Fibroblast of the conjunctiva (primary cell): ENCODE results near the gene FAM217B.
A peak's percentile ranks its signal among the peaks of the same experiment; 100 is the strongest.
"Not testable (repeated sequence)": the region's sequence is repeated elsewhere in the genome, so short reads cannot be mapped to it uniquely, and the experiment has no call there.

ENCODE experiments used
- DNase-seq: peaks from one replicate; pipeline ENCODE4 v3.0.0-alpha.2; 2010; ENCODE audit warnings: low read depth

The FAM217B gene

GRCh38 chr20:59938696-59939051 lies 1.5 kb upstream of the FAM217B start:
- DNase-seq, result no peak

DNA sequence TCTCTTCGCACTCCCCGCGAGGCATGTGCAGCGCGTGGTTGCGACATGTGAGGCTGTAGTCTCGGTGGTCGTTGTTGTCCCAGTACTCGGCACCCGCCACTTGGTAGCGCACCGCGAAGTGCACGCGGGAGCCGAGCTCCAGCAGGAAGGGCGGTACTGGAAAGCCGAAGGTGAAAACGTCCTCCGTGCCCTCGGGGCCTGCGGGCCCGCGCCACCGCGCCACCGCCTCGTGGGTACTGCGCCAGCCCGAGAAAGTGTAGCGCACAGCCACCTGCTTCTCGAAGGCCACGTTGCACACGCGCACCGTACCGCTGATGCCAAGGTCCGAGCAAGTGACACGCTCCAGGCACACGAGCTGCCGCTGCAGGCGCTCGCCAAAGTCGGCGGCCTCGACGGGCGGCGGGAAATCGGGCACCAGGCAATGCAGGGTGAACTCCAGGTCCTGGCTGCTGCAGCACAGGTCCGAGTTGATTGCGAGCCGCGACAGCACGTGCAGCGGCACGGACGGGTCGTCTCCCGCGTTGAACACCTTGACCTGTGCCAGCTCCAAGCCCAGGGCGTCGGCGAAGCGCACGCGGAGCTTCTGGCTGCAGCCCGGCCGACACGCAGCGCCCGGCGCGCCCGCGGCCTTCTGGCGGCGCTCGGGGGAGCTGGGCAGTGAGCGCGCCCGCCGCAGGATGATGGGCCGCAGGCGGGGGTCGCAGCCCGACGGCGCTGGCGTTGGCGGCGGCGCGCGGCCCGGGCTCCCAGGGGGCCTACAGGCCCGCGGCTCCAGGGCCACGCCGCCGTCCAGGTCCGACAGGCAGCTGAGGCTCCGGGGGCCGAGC lies 924 bp upstream of the FAM217B start:
- no peak for DNase-seq

GRCh38 chr20:59939879-59940128 lies 385 bp upstream of the FAM217B start:
- no peak for DNase-seq

DNA sequence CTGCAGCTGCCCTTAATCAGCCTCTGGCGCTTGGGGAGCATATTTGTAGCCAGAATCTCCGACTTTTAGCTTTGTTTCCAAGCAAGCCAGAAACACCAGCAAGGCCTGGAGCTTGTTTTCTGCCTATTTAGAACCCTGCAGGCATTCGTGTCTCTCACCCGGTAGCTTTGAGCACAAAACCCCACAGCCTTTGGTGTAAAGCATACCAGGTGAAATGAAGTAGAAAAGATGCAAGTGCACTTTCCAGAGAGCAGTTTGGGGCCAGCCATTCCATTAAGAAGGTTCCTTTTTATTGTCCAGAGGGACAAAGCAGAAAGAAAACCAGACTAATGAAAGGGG lies 736 bp downstream of the FAM217B start:
- no peak for DNase-seq

DNA sequence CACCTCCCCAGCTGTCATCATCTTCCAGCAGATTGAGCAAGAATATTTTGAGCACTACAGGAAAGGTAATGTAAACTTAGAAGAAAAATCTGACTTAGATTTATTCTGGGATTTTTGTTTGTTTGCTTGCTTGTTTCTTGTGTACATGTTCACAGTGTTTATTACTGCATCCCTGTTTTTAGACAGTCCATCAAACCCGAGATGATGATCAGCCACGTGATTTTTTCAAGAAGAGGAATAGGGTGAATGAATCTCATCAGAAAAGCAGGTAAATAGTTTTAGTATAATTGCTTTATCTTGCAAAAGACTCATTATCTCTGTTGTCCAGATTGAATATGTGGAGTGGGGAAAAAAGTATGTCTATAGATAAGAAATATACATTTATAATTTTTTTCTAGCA lies 2.1 kb downstream of the FAM217B start:
- DNase-seq, result no peak

DNA sequence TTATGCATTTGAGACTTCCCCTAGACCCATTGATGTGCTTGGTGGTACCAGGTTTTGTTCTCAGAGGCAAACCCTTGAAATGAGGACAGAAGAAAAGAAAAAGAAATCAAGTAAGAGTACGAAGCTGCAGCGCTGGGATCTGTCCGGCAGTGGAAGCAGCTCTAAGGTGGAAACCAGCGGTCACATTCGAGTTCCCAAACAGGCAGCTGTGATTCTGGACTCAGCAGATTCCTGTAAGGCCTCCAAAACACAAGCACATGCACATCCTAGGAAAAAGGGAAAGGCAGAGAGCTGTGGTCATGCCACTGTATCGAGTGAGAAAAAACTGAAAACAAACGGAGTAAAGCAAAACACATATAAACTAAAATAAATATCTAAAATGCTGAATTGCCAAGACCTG lies 4.5 kb downstream of the FAM217B start:
- DNase-seq, result no peak

- no peak for DNase-seq
Observed at GRCh38 chr20:59945175-59945574, 5.0 kb downstream of the FAM217B start.

GRCh38 chr20:59945731-59946130 lies 5.5 kb downstream of the FAM217B start:
- DNase-seq, result no peak

DNA sequence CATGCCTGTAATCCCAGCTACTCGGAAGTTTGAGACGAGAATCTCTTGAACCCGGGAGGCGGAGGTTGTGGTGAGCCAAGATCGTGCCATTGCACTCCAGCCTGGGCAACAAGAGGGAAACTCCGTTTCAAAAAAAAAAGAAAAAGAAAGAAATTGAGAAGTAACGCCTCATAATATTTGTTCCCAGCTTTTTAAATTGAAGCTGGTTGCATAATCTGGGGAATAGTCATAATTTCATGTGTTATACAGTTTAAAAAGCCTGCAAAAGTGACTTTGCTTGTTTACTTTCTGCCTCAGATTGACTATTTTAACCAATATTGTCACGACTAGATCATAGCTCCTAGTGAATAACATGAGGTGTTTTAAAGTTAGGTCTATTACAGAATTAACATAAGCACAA lies 7.2 kb downstream of the FAM217B start:
- DNase-seq, result no peak

- no peak for DNase-seq
Observed at GRCh38 chr20:59948212-59948611, 8.0 kb downstream of the FAM217B start.

- peak; percentile 53 for DNase-seq
Observed at GRCh38 chr20:59948828-59949720, 8.9 kb downstream of the FAM217B start.

DNA sequence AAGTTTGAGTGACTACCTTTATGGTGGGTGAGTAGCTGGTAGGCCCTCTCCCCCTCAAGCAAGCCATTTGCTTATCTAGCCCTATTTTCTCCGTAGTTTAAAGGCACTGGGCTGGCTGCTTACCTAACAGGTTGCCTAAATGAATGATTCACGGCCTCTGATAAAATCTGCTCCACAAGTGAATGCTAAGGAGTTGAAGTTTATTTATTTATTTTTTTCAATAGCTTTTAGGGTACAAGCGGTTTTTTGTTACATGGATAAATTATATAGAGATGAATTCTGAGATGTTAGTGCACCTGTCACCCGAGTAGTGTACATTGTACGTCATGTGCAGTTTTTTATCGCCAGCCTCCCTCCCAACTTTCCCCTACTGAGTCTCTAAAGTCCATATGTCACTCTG lies 9.7 kb downstream of the FAM217B start:
- DNase-seq, result no peak

DNA sequence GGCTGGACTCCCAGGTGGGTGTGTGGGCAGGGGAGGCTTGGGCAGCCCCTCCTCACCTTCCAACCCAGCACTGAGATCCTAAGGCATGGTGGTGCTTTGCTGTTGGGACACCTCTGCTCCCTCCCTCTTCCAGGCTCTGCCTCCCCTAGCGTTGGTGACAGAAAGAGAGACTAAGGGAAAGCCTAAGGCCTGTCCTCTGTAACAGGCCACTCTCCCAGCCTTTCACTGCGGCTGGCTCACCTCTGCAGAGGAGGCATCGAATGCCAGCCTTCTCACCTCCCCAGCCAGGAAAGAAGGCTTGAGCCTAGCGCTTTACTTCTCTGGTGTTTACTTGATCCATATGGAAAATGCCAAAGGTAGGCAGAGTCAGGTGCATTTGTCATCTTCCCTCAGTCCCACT lies 14.5 kb downstream of the FAM217B start:
- no peak for DNase-seq

DNA sequence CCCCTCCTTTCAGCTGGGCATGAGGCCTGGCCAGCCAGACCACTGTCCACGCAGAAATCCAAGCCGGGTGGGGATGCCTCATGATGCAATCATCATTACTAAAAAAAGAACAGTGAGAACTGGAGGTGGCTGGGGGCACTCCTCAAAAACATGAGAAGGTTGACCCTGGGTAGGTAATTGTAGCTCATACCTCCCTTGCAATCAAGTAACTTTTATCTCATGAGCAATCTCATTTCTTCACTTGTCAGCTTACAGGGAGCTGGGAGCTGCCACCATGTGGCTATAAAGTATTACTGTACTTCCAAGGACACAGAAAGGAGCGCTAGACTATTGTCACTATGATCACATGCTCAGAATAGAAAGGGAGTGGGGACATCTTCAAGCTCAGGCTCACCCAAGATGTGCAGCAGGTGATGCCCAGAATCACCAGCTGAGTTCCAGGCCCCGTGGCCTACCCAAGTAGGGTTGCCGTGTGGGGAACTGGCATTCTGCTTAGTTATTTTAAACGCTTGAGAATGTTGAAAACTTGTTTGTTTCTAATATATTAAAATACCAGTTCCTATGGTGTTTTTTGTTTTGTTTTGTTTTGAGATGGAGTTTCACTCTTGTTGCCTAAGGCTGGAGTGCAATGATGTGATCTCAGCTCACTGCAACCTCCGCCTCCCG lies 15.1 kb downstream of the FAM217B start:
- DNase-seq, result no peak

DNA sequence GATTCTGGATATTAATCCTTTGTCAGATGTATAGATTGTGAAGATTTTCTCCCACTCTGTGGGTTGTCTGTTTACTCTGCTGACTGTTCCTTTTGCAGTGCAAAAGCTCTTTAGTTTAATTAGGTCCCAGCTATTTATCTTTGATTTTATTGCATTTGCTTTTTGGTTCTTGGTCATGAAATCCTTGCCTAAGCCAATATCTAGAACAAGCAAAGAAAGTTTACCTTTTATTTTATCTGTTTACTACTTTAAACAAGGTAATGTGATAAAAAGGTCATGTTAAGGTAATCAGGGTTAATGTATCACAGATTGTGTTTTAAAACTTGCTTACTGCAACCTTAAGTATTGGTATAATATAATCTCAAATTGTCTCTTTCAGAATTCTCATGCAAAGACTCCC lies 17.4 kb downstream of the FAM217B start:
- not testable (repeated sequence) for DNase-seq

GRCh38 chr20:59958123-59958522 lies 17.9 kb downstream of the FAM217B start, which contains the start of gene CDH26:
Gene CDH26, plus strand, starts transcription at chr20:59958423. Its CDS starts 304 bp downstream, at chr20:59958727.
- no peak for DNase-seq

GRCh38 chr20:59958626-59959025 lies 18.4 kb downstream of the FAM217B start:
- DNase-seq, result no peak

DNA sequence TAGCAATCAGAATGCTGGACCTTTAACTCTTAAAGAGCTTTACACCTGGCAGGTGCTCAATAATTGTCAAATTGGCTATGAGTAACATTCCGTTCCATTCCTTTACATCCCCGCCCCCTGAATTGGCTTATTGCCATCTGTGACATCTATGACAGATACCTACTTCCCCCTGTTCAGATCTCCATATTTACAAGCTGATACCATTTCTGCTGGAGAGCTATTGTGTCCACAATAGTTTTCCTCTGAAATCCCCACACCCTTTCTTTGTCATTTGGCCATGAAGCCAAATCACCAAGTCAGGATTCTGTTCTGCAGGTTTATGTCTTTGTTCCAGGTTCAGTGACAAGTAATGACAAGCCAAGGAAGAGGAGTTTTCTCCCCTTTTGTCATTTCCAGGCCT lies 21.2 kb downstream of the FAM217B start:
- DNase-seq, result no peak

GRCh38 chr20:59962155-59962554 lies 22.0 kb downstream of the FAM217B start:
- no peak for DNase-seq

DNA sequence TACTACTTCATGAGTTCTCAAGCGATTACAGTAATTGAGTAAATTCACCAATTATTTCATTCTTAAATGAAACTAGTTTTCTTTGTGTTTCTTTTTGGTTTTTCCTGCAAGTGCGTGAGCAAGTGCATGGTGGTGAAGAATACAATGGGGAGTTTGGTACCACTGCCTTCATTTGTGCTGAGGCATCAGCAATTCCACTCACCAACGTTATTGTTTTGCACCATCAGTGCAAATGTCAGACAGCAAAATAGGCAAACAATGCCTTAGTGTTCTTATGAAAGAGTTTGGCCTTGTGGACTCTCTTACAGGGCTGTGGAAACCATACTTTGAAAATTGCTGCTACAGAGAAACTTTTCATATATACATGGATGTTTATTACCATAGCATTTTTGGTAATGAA lies 26.2 kb downstream of the FAM217B start:
- DNase-seq, result no peak

DNA sequence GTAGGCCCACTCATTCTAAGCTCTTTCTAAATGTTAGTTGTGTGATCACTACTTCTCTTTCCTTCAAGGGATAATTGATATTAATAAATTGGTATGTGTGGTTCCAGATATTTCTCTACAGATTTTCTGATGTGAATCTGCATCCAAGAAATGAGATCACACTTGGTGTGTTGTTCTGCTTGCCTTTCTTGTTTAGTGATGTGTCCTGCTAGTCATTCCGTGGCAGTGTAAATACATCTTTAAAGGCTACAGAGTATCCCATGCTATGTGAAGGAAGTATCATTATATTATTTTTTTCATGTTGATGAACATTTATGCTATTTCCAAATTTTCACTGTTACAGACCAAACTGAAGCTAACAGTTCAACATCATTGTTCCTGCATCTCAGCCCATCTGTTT lies 31.2 kb downstream of the FAM217B start:
- DNase-seq, result no peak

- DNase-seq, result no peak
Observed at GRCh38 chr20:59972037-59972801, 32.0 kb downstream of the FAM217B start.
